Omental fat pad (tissue), 4 donors: ENCODE data around the gene ARFGAP1. TPM values are rescaled to one million over a fixed set of nuclear protein-coding genes. Genes with fewer than 3 reads are reported as not detected.

Experiments
- ATAC-seq: fragments of 150-250 bp; one replicate; pipeline ENCODE4 v1.9.1; 2016; ENCODE audit warnings: mild to moderate bottlenecking, moderate library complexity; ENCODE audit not compliant: low FRiP score
- DNase-seq: peaks from one replicate; pipeline ENCODE4 v3.0.0-alpha.2; 2019; ENCODE audit warnings: low spot score
- CTCF ChIP-seq, 3 donors: fragments of 450-650 bp; IDR thresholded peaks; one replicate each; pipeline ENCODE4 v1.5.1; 2016 to 2017; ENCODE audit warnings: antibody characterized with exemption in 3 of 3, mild to moderate bottlenecking in 3 of 3, moderate library complexity in 2 of 3
- total RNA-seq, 4 donors: library from RNA; depleted of rRNA; stranded (reverse); fragments of >200 nt; gene quantifications; one replicate each; pipeline ENCODE4 v1.1.0, GENCODE V29; 2016

ARFGAP1 gene
- total RNA-seq, 4 donors from 2014 or later, result 29.2 to 59.7 (median 41.3) TPM

DNA sequence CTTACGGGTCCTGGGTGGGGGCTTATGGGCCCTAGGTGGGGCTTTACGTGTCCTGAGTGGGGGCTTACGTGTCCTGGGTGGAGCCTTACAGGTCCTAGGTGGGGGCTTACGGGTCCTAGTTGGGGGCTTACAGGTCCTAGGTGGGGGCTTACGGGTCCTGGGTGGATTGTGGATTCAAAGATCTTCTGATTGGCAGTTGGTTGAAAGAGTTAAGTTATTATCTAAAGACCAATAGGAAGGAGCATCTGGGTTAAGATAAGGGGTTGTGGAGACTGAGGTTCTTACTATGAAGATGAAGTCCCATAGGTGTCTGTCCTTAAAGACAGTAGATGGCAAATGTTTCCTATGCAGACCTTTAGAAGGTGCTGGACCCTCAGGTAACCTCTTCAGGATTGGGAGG, 45.4 kb upstream of the ARFGAP1 start:
- DNase-seq (no peak), ATAC-seq (no peak)
- no peak for TF ChIP-seq CTCF (IDR thresholded peaks at IDR 0.05)

- TF ChIP-seq CTCF (IDR thresholded peaks at IDR 0.05), result no peak
- DNase-seq (no peak), ATAC-seq (no peak)
These were observed 43.8 kb upstream of the ARFGAP1 start for GRCh38 chr20:63228806-63229205.

- no peak for DNase-seq
- TF ChIP-seq CTCF (IDR thresholded peaks at IDR 0.05), result no peak
- peak; percentile 58 for ATAC-seq
These were observed 41.8 kb upstream of the ARFGAP1 start for GRCh38 chr20:63230800-63231268.

DNA sequence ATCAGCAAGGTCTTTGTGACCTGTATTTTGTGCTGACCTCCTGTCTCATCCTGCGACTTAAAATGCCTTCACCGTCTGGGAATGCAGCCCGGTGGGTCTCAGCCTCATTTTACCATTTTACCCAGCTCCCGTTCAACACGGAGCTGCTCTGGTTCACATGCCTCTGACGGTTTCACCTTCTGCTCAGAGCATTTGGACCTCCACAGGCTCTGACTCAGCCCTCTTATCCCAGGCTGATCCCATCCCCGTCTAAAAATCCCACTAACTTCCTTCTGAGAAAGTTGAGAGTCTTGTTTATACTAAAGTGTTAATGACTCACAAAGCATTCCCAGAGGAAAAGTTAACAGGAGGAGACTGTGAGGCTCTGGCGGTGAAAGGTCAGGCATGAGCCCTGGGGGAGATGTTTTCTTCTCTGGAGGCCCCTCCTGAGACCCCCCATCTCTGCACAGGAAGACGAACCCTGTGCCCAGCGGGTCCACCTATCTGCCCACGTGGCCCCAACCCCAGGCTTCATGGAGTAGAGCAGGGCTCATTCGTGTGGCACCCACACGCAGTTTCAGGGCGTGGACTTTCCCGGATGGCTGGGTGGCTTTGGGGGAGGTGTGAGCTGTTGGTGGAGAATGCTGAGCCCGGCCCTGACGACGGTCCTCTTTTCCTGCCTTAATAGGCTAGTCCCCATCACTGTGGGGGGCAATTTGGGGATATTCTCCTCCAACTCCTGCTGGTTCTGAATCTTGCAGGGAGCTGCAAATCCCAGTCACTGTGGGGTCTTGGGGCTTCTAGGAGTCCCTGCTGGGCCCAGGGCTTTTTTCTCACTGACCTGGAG, 40.2 kb upstream of the ARFGAP1 start:
- TF ChIP-seq CTCF (IDR thresholded peaks at IDR 0.05), result no peak
- no peak for ATAC-seq
- DNase-seq, result no peak

- ATAC-seq, result no peak
- DNase-seq, result no peak
- no peak for TF ChIP-seq CTCF (IDR thresholded peaks at IDR 0.05)
These were observed 39.6 kb upstream of the ARFGAP1 start for GRCh38 chr20:63233061-63233344.

GRCh38 chr20:63233924-63234323, 38.7 kb upstream of the ARFGAP1 start:
- TF ChIP-seq CTCF (IDR thresholded peaks at IDR 0.05), result no peak
- DNase-seq (no peak), ATAC-seq (no peak)

- DNase-seq, result no peak
- no peak for ATAC-seq
- no peak for TF ChIP-seq CTCF (IDR thresholded peaks at IDR 0.05)
These were observed 37.8 kb upstream of the ARFGAP1 start for GRCh38 chr20:63234693-63235398.
